ENCODE measurements around the gene SPATA20. TPM values are rescaled to one million over a fixed set of nuclear protein-coding genes. Genes with fewer than 3 reads are reported as not detected.

SPATA20 gene
- total and polyA plus RNA-seq, 2 of the 8 experiments (the other 6 are each of a cell fraction or from before 2014, with no cell fraction given) = 16.2 to 17.5 TPM

- Histone ChIP-seq H2BK5ac (ENCODE audit: low read depth, low read length) (no peak overlapping the region), H3K4ac (replicated peaks; ENCODE audit: insufficient read length, low read depth, low read length) (no peak overlapping the region), H3K27ac (ENCODE audit: low read depth, low read length) (no peak overlapping the region), H2BK15ac (ENCODE audit: low read length) (no peak overlapping the region), H2AK5ac (ENCODE audit: low read depth, low read length) (no peak overlapping the region), H4K5ac (ENCODE audit: insufficient read length, low read depth, low read length) (no peak overlapping the region), H3K4me1 (replicated peaks in 1 of 4; ENCODE audit: control insufficient read depth in 3 of 4, insufficient read depth in 4 of 4, low read length in 3 of 4) (peaks cover 0 to 32% (median 22%) of the 10 kb centered on the region in 4 experiments; a peak in 6 of 7 replicates), H3K14ac (ENCODE audit: insufficient read length) (no peak overlapping the region), H3K36me3 (ENCODE audit: control insufficient read depth in 2 of 4, insufficient read depth in 4 of 4, low read length in 3 of 4) (no peaks in the 10 kb centered on the region), H3K27me3 (replicated peaks in 1 of 4; ENCODE audit: control insufficient read depth in 3 of 4, extremely low read depth in 1 of 4, insufficient read depth in 3 of 4, low read length in 3 of 4) (peaks cover 22 to 49% (median 46%) of the 10 kb centered on the region in 4 experiments), H3K9ac (replicated peaks in 1 of 4; ENCODE audit: extremely low read depth in 1 of 4, low read depth in 3 of 4, low read length in 3 of 4) (no peak overlapping the region), H4K91ac (replicated peaks; ENCODE audit: insufficient read length, low read length) (no peak overlapping the region), H3K9me3 (ENCODE audit: insufficient read depth in 2 of 2, low read depth in 1 of 2, low read length in 1 of 2) (no peaks in the 10 kb centered on the region), H2BK20ac (ENCODE audit: low read length) (no peak overlapping the region), H4K8ac (ENCODE audit: extremely low read depth, insufficient read depth, low read length) (no peak overlapping the region), H2BK12ac (ENCODE audit: low read depth, low read length) (no peak overlapping the region), H2AFZ (ENCODE audit: low read length) (no peak overlapping the region), H3K4me2 (ENCODE audit: insufficient read depth in 1 of 2, low read depth in 2 of 2, low read length in 2 of 2) (no peak overlapping the region), H3K23ac (ENCODE audit: insufficient read length) (no peak overlapping the region), H4K20me1 (replicated peaks in 1 of 2; ENCODE audit: control insufficient read depth in 1 of 2, insufficient read depth in 2 of 2, low read length in 2 of 2) (peaks cover 7 to 11% of the 10 kb centered on the region in 2 experiments), H3K56ac (replicated peaks; ENCODE audit: insufficient read length, low read depth, low read length) (no peak overlapping the region), H3K18ac (ENCODE audit: extremely low read depth, low read length) (no peak overlapping the region), H2BK120ac (replicated peaks; ENCODE audit: low read depth, low read length) (no peak overlapping the region), H3K4me3 (ENCODE audit: extremely low read depth in 1 of 4, insufficient read depth in 2 of 4, low read depth in 3 of 4, low read length in 4 of 4) (no peak overlapping the region), H3K79me1 (ENCODE audit: low read depth, low read length) (no peaks in the 10 kb centered on the region), H3K23me2 (ENCODE audit: low read depth, low read length) (peaks cover 3% of the 10 kb centered on the region; the same call in 1 of the 2 replicates), H3K79me2 (ENCODE audit: control insufficient read depth in 1 of 2, insufficient read depth in 2 of 2, low read length in 2 of 2) (no peaks in the 10 kb centered on the region)
- 82% methylated on average over 2 of the region's 2 CpGs; no CpG with 5 or more reads in 1 of the 2 experiments for WGBS, 2 experiments (ENCODE audit: extremely low coverage in 1 of 2, insufficient coverage in 1 of 2, insufficient read length in 1 of 2, insufficient replicate concordance in 2 of 2, low coverage in 1 of 2, low lambda C conversion rate in 2 of 2, missing lambda C conversion rate in 1 of 2)
- FAIRE-seq = no peak
- DNase-seq (ENCODE audit: low read depth in 1 of 2, low spot score in 2 of 2) = no peak
- ChIA-PET CTCF (ENCODE audit: partially characterized antibody) (interaction anchor here (0.7 to 1.7 kb wide), 7 partner anchors 9 to 129 kb away, joined by 3 to 11 read pairs (median 4); no protein-coding TSS in a partner anchor), POLR2A (ENCODE audit: partially characterized antibody) (interaction anchor here (0.6 to 1.3 kb wide), 4 partner anchors 9 to 90 kb away, joined by 3 read pairs; no protein-coding TSS in a partner anchor)
Measured at GRCh38 chr17:50566886-50567285, 19.9 kb downstream of the SPATA20 start.
